OCI-LY1 (cell line): ENCODE measurements around the gene PRKD2.

Source experiments
- H2AFZ ChIP-seq: fragments of 200-600 bp; sonication (generic), shearing (Covaris generic); 2 replicates; pipeline ENCODE4 v1.6.0; 2014; ENCODE audit warnings: antibody characterized with exemption, mild to moderate bottlenecking, low read length
- H3F3A ChIP-seq: fragments of 200-600 bp; sonication (generic), shearing (Covaris generic); 2 replicates; pipeline ENCODE4 v1.6.0; 2014; ENCODE audit warnings: mild to moderate bottlenecking, antibody characterized with exemption, low read length, moderate library complexity; ENCODE audit not compliant: insufficient read depth
- H3K27ac ChIP-seq: fragments of 200-600 bp; sonication (generic); 2 replicates; pipeline ENCODE4 v1.5.1; 2014; ENCODE audit warnings: low read length, mixed run types, mild to moderate bottlenecking, low read depth; ENCODE audit not compliant: poor library complexity, severe bottlenecking
- H3K27me3 ChIP-seq: fragments of 200-600 bp; sonication (generic); 2 replicates; pipeline ENCODE4 v1.6.0; 2014; ENCODE audit warnings: antibody characterized with exemption, mild to moderate bottlenecking, low read length, moderate library complexity; ENCODE audit not compliant: insufficient read depth
- H3K36me3 ChIP-seq: fragments of 200-600 bp; sonication (generic); 2 replicates; pipeline ENCODE4 v1.6.1; 2014; ENCODE audit warnings: mild to moderate bottlenecking, antibody characterized with exemption, low read length, moderate library complexity, mixed read lengths; ENCODE audit not compliant: insufficient read depth
- H3K4me1 ChIP-seq: fragments of 200-600 bp; sonication (generic); 2 replicates; pipeline ENCODE4 v1.5.1; 2014; ENCODE audit warnings: mild to moderate bottlenecking, low read length, moderate library complexity; ENCODE audit not compliant: insufficient read depth, severe bottlenecking
- H3K4me2 ChIP-seq: fragments of 200-600 bp; sonication (generic), shearing (Covaris generic); 2 replicates; pipeline ENCODE4 v1.6.1; 2014; ENCODE audit warnings: low read length
- H3K4me3 ChIP-seq: fragments of 200-600 bp; sonication (generic); 2 replicates; pipeline ENCODE4 v1.5.1; 2014; ENCODE audit warnings: low read length, low read depth, mild to moderate bottlenecking, mixed read lengths; ENCODE audit not compliant: poor library complexity, severe bottlenecking
- H3K79me2 ChIP-seq: fragments of 200-600 bp; shearing (Covaris generic); 2 replicates; pipeline ENCODE4 v1.6.1; 2016; ENCODE audit warnings: mixed run types, low read length, mixed read lengths; ENCODE audit not compliant: insufficient read depth
- H3K9ac ChIP-seq: fragments of 200-600 bp; sonication (generic), shearing (Covaris generic); 2 replicates; pipeline ENCODE4 v1.6.1; 2014; ENCODE audit warnings: mild to moderate bottlenecking, low read length, mixed read lengths
- H3K9me2 ChIP-seq: fragments of 200-600 bp; sonication (generic), shearing (Covaris generic); 2 replicates; pipeline ENCODE4 v1.6.1; 2014; ENCODE audit warnings: low read depth, mild to moderate bottlenecking, low read length, mixed read lengths
- H3K9me3 ChIP-seq: fragments of 200-600 bp; shearing (Covaris generic); 2 replicates; pipeline ENCODE4 v1.6.1; 2014; ENCODE audit warnings: low read length, mixed read lengths
- H4K20me1 ChIP-seq: fragments of 200-600 bp; sonication (generic), shearing (Covaris generic); 2 replicates; pipeline ENCODE4 v1.6.0; 2016; ENCODE audit warnings: mild to moderate bottlenecking, low read length; ENCODE audit not compliant: insufficient read depth
- CTCF ChIP-seq: fragments of 200-600 bp; sonication (generic), shearing (Covaris generic); IDR thresholded peaks from 2 replicates; pipeline ENCODE4 v1.5.1; 2017; ENCODE audit warnings: mild to moderate bottlenecking, antibody characterized with exemption, low read length, moderate library complexity, mixed read lengths
- EZH2 ChIP-seq: fragments of 200-600 bp; sonication (generic), shearing (Covaris generic); IDR thresholded peaks from 2 replicates; pipeline ENCODE4 v1.8.0; 2017; ENCODE audit warnings: borderline replicate concordance, mixed run types, mild to moderate bottlenecking, antibody characterized with exemption, low read length, moderate library complexity, mixed read lengths

Gene PRKD2

GRCh38 chr19:46656541-46656940 is 60.4 kb downstream of the PRKD2 start:
- H3K4me1 ChIP-seq, result peaks cover 34% of the 10 kb centered on the region
- no peaks in the 10 kb centered on the region for H3K36me3 ChIP-seq
- H3K4me3 ChIP-seq, result no peak overlapping the region
- no peak overlapping the region for H2AFZ ChIP-seq
- no peaks in the 10 kb centered on the region for H3K9me2 ChIP-seq
- H3F3A ChIP-seq, result no peaks in the 10 kb centered on the region
- no peaks in the 10 kb centered on the region; the same call in 1 of the 2 replicates for H3K27me3 ChIP-seq
- no peak overlapping the region for H3K4me2 ChIP-seq
- H3K79me2 ChIP-seq, result no peaks in the 10 kb centered on the region
- TF ChIP-seq CTCF (no peak), EZH2 (no peak)
- no peaks in the 10 kb centered on the region for H4K20me1 ChIP-seq
- no peaks in the 10 kb centered on the region for H3K9me3 ChIP-seq
- H3K27ac ChIP-seq, result no peak overlapping the region
- H3K9ac ChIP-seq, result no peak overlapping the region

- TF ChIP-seq EZH2 (no peak), CTCF (no peak)
- H2AFZ ChIP-seq, result no peak overlapping the region
Observed at GRCh38 chr19:46654621-46655152, 62.2 kb downstream of the PRKD2 start.

GRCh38 chr19:46650445-46650844 is 66.5 kb downstream of the PRKD2 start:
- H3K4me2 ChIP-seq, result no peak overlapping the region

More at GRCh38 chr19:46654621-46655152, 62.2 kb downstream of the PRKD2 start:
- Histone ChIP-seq H3K27me3 (no peaks in the 10 kb centered on the region; the same call in 1 of the 2 replicates), H3F3A (no peaks in the 10 kb centered on the region), H3K9me3 (no peaks in the 10 kb centered on the region), H3K9ac (peak overlapping the region; percentile 16; the same call in 1 of the 2 replicates), H3K36me3 (no peaks in the 10 kb centered on the region), H4K20me1 (no peaks in the 10 kb centered on the region), H3K4me1 (peaks cover 22% of the 10 kb centered on the region), H3K4me2 (peak overlapping the region; percentile 49; the same call in 1 of the 2 replicates), H3K27ac (peak overlapping the region; percentile 7), H3K4me3 (peak overlapping the region; percentile 14), H3K9me2 (no peaks in the 10 kb centered on the region), H3K79me2 (no peaks in the 10 kb centered on the region)

More at GRCh38 chr19:46650445-46650844, 66.5 kb downstream of the PRKD2 start:
- TF ChIP-seq EZH2 (no peak), CTCF (no peak)
- Histone ChIP-seq H3K27ac (no peak overlapping the region), H3K4me1 (peaks cover 15% of the 10 kb centered on the region), H2AFZ (no peak overlapping the region), H3K36me3 (no peaks in the 10 kb centered on the region), H3K9me2 (no peaks in the 10 kb centered on the region), H4K20me1 (no peaks in the 10 kb centered on the region), H3K9me3 (no peaks in the 10 kb centered on the region), H3K79me2 (no peaks in the 10 kb centered on the region), H3K27me3 (no peaks in the 10 kb centered on the region; the same call in 1 of the 2 replicates), H3K4me3 (no peak overlapping the region), H3F3A (no peaks in the 10 kb centered on the region), H3K9ac (no peak overlapping the region)
